CD4-positive, alpha-beta T cell treated with Interleukin-17A for 4 hours (primary cell): ENCODE data around the gene TLR8.

Source experiments
- DNase-seq: peaks from one replicate; pipeline ENCODE4 v3.0.0-alpha.2; 2020; ENCODE audit warnings: mixed read lengths

The TLR8 gene

DNA sequence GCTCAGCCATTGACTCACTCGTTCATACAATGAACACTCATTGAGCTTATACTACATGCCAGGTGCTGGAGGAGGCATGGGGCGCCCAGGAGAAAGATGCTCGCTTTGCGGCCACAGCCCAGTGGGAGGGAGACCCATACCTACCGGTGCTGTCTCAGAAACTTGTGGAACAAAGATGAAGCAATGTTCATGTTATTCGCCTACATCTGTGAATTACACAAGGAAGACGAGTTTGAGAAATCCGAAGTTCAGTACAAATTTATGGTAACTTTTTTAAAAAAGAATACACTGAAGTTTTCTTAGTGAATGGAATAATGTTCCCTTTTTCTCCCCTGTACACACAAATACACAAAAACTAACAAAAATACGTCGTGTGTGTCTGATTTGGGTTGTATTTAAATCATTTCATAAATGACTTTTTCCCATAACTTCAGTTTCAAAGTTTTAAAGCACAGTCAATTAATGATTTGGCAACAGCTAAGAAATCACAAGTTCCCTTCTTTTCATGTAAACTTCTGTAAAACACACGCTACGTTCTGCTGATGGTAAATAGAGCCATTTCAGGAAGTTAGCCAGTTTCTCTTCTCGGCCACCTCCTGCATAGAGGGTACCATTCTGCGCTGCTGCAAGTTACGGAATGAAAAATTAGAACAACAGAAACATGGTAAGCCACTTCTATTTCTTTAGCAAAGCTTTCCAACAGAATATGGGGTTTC, at the start of gene TLR8:
Gene TLR8, plus strand, starts transcription at position 575 of the 716 bp plus-strand sequence. Its CDS starts 87 bp downstream, at position 662.
- DNase-seq: no peak

GRCh38 chrX:12865359-12865758, 41.1 kb upstream of the TLR8 start:
- no peak for DNase-seq

DNA sequence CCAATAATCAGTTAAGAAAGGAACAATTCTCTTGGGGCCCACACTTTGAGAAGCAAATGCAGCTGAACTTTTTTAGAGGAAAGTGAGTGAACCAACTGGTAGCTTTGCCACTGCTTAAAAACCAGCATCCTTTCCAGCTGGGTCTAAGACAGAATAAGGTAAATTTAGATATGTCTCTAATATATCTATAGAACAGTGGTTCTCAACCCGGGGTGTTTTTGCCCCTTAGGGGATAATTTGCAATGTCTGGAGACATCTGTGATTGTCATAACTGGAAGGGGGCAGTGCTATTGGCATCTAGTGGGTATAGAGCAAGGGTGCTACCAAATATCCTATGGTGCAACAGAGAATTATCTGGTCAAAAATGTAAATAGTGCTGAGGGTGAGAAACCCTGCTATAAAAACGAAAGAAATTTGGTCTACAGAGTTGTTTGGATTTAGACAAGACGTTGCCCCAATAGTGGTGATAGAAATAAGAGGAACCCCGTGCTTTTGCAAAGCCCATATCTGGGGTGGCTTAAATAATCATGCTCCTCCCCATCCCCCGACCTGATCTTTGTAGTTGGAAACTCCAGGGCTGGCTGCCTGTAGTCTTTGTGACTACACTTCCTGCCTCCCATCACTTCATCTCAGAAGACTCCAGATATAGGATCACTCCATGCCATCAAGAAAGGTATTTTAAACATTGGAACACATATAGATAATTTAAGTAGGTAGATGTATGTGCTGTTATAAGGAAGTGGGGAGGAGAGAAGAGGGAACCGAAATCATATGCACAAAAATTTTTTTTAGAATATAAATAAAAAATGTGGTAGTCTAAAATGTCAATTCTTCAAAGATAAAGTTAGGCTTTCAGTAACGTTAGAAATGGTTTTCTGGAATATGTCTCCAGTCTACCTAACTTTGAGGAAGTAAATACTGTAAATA, 39.7 kb upstream of the TLR8 start, which contains the start of gene TLR7:
Gene TLR7, plus strand, starts transcription at position 622 of the 927 bp plus-strand sequence. CDS start 507 bp downstream, outside the sequence.
- DNase-seq: no peak

DNA sequence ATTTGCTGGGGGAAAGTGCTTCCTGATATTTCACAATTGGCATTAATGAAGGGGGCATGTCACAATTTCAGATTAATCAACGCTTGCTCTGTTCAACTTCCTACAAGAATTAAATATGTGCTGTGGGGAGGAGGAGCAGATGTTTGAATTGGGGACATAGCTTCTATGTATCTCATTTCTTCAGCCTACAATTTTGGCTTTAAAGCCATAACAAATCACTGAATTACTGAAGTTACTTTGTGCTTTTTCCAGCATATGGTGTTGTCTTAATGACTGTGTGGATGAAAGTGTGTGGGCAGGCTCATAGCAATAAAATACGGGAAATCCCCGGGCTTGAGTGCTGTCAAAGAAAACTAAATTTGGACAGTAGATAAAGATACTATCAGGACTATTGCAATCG, 38.7 kb upstream of the TLR8 start:
- DNase-seq: no peak

DNA sequence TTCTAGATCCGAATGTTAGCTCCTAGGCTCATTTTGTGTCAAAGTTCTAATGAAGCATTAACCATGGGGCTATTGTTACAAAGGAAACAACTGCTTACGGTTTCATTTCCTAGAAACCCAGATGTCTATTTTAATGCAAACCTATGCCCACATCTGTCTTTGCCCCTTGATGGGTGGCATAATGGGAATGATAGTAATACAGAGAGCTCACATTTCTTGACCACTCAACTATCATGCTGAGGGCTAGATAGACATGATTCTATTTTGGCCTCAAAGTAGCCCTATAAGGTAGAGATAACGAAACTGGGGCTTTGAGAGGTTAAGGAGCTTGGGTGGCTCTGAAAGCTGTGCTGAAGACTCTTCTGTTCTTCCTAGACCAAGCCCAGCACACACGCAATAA, 37.7 kb upstream of the TLR8 start:
- DNase-seq: no peak

GRCh38 chrX:12871257-12871656, 35.2 kb upstream of the TLR8 start:
- DNase-seq: no peak

GRCh38 chrX:12872741-12873140, 33.7 kb upstream of the TLR8 start:
- DNase-seq: no peak

GRCh38 chrX:12874581-12874980, 31.8 kb upstream of the TLR8 start:
- DNase-seq: no peak

- DNase-seq: no peak
These were observed 29.0 kb upstream of the TLR8 start for GRCh38 chrX:12877386-12877785.

- no peak for DNase-seq
These were observed 27.9 kb upstream of the TLR8 start for GRCh38 chrX:12878536-12878935.

GRCh38 chrX:12881914-12882313, 24.5 kb upstream of the TLR8 start:
- no peak for DNase-seq

DNA sequence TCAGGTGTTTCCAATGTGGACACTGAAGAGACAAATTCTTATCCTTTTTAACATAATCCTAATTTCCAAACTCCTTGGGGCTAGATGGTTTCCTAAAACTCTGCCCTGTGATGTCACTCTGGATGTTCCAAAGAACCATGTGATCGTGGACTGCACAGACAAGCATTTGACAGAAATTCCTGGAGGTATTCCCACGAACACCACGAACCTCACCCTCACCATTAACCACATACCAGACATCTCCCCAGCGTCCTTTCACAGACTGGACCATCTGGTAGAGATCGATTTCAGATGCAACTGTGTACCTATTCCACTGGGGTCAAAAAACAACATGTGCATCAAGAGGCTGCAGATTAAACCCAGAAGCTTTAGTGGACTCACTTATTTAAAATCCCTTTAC, 20.9 kb upstream of the TLR8 start:
- no peak for DNase-seq

GRCh38 chrX:12886545-12886944, 19.9 kb upstream of the TLR8 start:
- DNase-seq: no peak

- DNase-seq: no peak
These were observed 19.3 kb upstream of the TLR8 start for GRCh38 chrX:12887141-12887540.

GRCh38 chrX:12887767-12888166, 18.7 kb upstream of the TLR8 start:
- no peak for DNase-seq

DNA sequence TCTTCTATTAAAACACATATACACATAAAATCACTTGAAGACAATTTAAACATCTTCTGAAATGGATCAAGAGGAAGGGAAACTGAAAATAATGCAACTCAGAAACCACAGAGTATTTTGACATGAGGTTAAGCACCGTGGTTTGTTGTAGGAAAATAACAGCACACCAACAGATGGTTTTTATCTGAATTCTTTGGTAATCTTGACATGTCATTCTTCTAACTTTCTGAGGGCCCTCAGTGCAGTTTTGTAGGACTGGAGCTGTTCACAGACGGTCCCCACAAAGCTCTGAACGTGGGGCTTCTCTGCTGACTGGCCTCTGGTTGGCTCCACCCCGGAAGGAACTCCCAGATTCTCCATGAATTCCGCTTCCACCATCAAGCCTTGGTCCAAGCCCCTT, 16.0 kb upstream of the TLR8 start:
- DNase-seq: no peak

GRCh38 chrX:12891171-12891570, 15.2 kb upstream of the TLR8 start:
- no peak for DNase-seq

DNA sequence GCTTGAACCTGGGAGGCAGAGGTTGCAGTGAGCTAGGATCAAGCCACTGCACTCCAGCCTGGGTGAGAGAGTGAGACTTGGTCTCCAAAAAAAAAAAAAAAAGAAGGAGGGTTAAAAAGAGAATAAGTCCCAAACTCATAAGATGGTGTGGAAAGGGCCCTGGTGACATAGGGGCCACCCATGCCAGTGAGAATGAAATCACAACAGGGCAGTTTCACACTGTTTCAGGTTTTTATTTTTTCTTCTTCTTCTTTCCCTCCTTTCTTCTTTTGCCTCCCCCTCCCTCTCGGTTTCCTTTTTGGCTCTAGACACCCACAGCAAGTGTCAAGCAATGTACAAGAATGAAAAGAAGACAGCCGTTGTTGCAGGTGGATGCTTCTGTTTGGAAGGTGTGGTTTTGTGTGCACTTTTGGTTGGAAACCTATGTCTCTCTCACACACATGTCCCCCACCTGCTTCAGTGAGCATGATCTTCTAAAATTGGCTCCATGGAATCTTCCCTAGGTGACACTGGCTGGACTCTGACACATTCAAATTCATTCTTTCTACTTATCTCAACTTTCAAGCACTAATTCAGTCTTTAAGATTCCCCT, 14.4 kb upstream of the TLR8 start:
- DNase-seq: no peak

DNA sequence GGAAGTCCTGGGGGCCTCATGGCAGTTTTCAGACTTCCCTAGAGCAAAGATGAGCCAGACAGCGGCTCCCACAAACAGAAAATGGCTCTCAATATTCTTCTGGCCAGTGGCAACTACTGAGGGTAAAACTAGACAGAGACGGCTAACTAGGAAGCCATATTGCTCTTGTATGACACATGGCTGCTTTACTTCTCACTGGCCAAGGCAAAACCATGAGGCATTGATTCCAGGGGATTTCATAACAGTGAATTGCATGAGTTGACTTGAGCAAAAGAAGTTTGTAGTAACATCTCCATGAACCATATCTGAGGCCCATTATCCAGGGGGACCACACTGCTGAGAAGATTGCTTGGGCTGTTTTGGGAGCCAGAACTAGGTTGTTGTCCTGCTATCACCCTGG, 13.7 kb upstream of the TLR8 start:
- no peak for DNase-seq

- DNase-seq: peak; percentile 58
These were observed 12.1 kb upstream of the TLR8 start for GRCh38 chrX:12894074-12895030.

DNA sequence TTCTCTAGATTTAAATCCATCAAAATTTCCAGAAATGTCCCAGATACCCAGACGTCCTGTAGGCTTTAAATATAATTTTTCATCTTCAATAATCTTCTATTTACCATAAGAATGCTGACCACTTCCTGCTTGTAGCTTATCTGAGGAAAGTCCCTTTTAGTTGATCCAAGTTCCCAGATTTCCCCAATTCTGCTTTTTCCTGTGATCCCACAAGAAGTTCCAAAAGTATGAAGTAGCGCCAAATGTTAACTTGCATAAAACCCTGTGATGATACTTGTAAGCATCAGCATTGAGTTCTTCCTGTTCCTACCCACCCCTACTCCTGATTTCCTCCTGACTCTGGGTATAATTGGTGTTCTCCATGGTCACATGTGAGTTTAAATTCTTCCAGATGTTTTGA, 10.6 kb upstream of the TLR8 start:
- no peak for DNase-seq

- DNase-seq: no peak
These were observed 9.5 kb upstream of the TLR8 start for GRCh38 chrX:12896935-12897334.
